Esophagus squamous epithelium (tissue), 4 donors: Measurements from ENCODE around the gene FILIP1L.

Source experiments
- CTCF ChIP-seq, 6 experiments: fragments of 450-650 bp in 4 of 6; fragments of 200-600 bp in 2 of 6; sonication (generic) in 2 of 6; IDR thresholded peaks; one replicate each; pipeline ENCODE4 v1.5.1; 2016 to 2019; ENCODE audit warnings: antibody characterized with exemption in 6 of 6, mild to moderate bottlenecking in 4 of 6, moderate library complexity in 4 of 6
- POLR2A ChIP-seq, 4 donors: fragments of 450-650 bp; IDR thresholded peaks; one replicate each; pipeline ENCODE4 v1.6.1; 2017; ENCODE audit warnings: antibody characterized with exemption in 4 of 4, mild to moderate bottlenecking in 4 of 4, moderate library complexity in 3 of 4

DNA sequence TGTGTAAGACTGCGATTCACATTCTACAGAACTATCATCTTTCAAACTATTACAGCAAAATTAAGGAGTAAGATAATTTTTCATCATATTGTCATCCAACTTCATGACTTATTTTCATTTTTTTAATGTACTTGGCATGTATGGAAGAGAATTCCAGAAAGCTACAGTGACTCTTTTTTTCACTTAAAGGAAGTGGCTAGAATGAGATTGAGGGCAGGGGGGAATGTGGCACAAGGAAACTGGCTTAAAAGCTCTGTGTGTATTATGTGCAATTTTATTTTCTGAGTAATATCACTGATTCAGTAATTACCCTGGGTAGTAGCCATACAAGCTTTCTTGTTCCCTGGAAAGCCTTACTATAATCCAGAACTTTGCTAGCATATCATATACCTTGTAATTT, 94.6 kb downstream of the FILIP1L start:
- TF ChIP-seq CTCF (IDR thresholded peaks at IDR 0.05) (no peak), POLR2A (IDR thresholded peaks at IDR 0.05) (no peak)
